Measurements from ENCODE around the gene LAMP2.

Gene LAMP2

GRCh38 chrX:120446498-120446897, 22.6 kb downstream of the LAMP2 start:
- Histone ChIP-seq H3K27me3 (no peaks in the 10 kb centered on the region), H3K4me2 (no peak overlapping the region), H3K36me3 (peaks cover 23 to 92% (median 70%) of the 10 kb centered on the region in 11 experiments), H3K4me1 (no peaks in the 10 kb centered on the region), H3K4me3 (no peak overlapping the region), H4K20me1 (peaks cover 0 to 63% (median 0%) of the 10 kb centered on the region in 11 experiments; a peak in 4 of 22 replicates), H3K27ac (no peak overlapping the region), H3K9ac (no peak overlapping the region), H3K9me3 (replicated peaks in 1 of 11) (no peaks in the 10 kb centered on the region)
- TF ChIP-seq Cebpa-rat (IDR thresholded peaks at IDR 0.05): no peak

DNA sequence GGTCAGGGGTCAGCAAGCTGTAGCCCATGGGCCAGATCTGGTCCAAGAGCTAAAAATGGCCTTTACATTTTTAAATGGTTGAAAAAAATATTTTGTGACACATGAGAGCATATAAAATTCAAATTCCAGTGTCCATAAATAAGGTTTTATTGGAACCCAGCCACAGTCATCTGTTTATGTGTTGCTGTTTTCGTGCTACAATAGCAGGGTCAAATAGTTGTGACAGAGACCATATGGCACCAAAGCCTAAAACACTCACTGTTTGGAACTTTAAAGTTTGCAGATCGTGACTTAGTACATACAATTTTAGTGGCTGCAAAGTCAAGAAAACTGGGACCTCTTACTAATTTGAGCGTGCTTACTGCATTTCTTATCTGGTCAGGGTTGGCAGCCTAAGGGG, 29.2 kb downstream of the LAMP2 start:
- Histone ChIP-seq H3K4me2 (no peak overlapping the region), H3K4me3 (no peak overlapping the region), H3K27ac (no peak overlapping the region), H3K36me3 (peaks cover 19 to 64% (median 50%) of the 10 kb centered on the region in 11 experiments; a peak in 21 of 22 replicates), H3K9me3 (replicated peaks in 1 of 11) (no peaks in the 10 kb centered on the region), H3K4me1 (no peaks in the 10 kb centered on the region), H4K20me1 (peaks cover 0 to 22% (median 0%) of the 10 kb centered on the region in 11 experiments; a peak in 3 of 22 replicates), H3K27me3 (no peaks in the 10 kb centered on the region), H3K9ac (no peak overlapping the region)
- no peak for TF ChIP-seq Cebpa-rat (IDR thresholded peaks at IDR 0.05)

GRCh38 chrX:120429776-120430540, 39.1 kb downstream of the LAMP2 start:
- H3K36me3 ChIP-seq: peaks cover 0 to 17% (median 0%) of the 10 kb centered on the region in 11 experiments; a peak in 3 of 22 replicates
- H3K27ac ChIP-seq: peak overlapping the region in 1 of 11 experiments; percentile 4; a peak in 1 of 22 replicates
- H4K20me1 ChIP-seq: no peaks in the 10 kb centered on the region
- H3K9ac ChIP-seq: no peak overlapping the region
- H3K27me3 ChIP-seq: no peaks in the 10 kb centered on the region
- H3K9me3 ChIP-seq (replicated peaks in 1 of 11): no peaks in the 10 kb centered on the region
- no peak for TF ChIP-seq Cebpa-rat (IDR thresholded peaks at IDR 0.05)
- no peak overlapping the region for H3K4me3 ChIP-seq
- H3K4me2 ChIP-seq: peak overlapping the region in 4 of 11 experiments; percentile 14 to 40 (median 26); a peak in 6 of 22 replicates
- peaks cover 0 to 17% (median 5%) of the 10 kb centered on the region in 10 experiments; a peak in 8 of 20 replicates for H3K4me1 ChIP-seq

- no peaks in the 10 kb centered on the region for H4K20me1 ChIP-seq
- no peak overlapping the region for H3K27ac ChIP-seq
- H3K4me3 ChIP-seq: no peak overlapping the region
- H3K9me3 ChIP-seq (replicated peaks in 1 of 11): no peaks in the 10 kb centered on the region
- H3K4me1 ChIP-seq: peaks cover 0 to 13% (median 4%) of the 10 kb centered on the region in 10 experiments; a peak in 8 of 20 replicates
- H3K27me3 ChIP-seq: no peaks in the 10 kb centered on the region
- no peak overlapping the region for H3K9ac ChIP-seq
- peaks cover 0 to 8% (median 0%) of the 10 kb centered on the region in 11 experiments; a peak in 2 of 22 replicates for H3K36me3 ChIP-seq
- no peak overlapping the region for H3K4me2 ChIP-seq
- TF ChIP-seq Cebpa-rat (IDR thresholded peaks at IDR 0.05): no peak
These were observed 40.8 kb downstream of the LAMP2 start for GRCh38 chrX:120428309-120428708.

GRCh38 chrX:120426599-120426998, 42.5 kb downstream of the LAMP2 start:
- Histone ChIP-seq H3K9ac (no peak overlapping the region), H3K27me3 (no peaks in the 10 kb centered on the region), H3K4me3 (no peak overlapping the region), H3K36me3 (no peaks in the 10 kb centered on the region), H3K27ac (no peak overlapping the region), H4K20me1 (no peaks in the 10 kb centered on the region), H3K4me2 (no peak overlapping the region), H3K4me1 (peaks cover 0 to 13% (median 4%) of the 10 kb centered on the region in 10 experiments; a peak in 8 of 20 replicates), H3K9me3 (replicated peaks in 1 of 11) (no peaks in the 10 kb centered on the region)
- no peak for TF ChIP-seq Cebpa-rat (IDR thresholded peaks at IDR 0.05)

GRCh38 chrX:120419463-120419862, 49.6 kb downstream of the LAMP2 start:
- H3K27ac ChIP-seq: no peak overlapping the region
- peaks cover 0 to 7% (median 4%) of the 10 kb centered on the region in 11 experiments; a peak in 6 of 22 replicates for H3K9me3 ChIP-seq (replicated peaks in 1 of 11)
- peaks cover 0 to 10% (median 8%) of the 10 kb centered on the region in 10 experiments; a peak in 10 of 20 replicates for H3K4me1 ChIP-seq
- peak overlapping the region in 7 of 11 experiments; percentile 9 to 40 (median 25); a peak in 8 of 22 replicates for H3K4me2 ChIP-seq
- no peak overlapping the region for H3K4me3 ChIP-seq
- TF ChIP-seq Cebpa-rat (IDR thresholded peaks at IDR 0.05): no peak
- H3K27me3 ChIP-seq: no peaks in the 10 kb centered on the region
- H4K20me1 ChIP-seq: no peaks in the 10 kb centered on the region
- no peaks in the 10 kb centered on the region for H3K36me3 ChIP-seq
- H3K9ac ChIP-seq: no peak overlapping the region

DNA sequence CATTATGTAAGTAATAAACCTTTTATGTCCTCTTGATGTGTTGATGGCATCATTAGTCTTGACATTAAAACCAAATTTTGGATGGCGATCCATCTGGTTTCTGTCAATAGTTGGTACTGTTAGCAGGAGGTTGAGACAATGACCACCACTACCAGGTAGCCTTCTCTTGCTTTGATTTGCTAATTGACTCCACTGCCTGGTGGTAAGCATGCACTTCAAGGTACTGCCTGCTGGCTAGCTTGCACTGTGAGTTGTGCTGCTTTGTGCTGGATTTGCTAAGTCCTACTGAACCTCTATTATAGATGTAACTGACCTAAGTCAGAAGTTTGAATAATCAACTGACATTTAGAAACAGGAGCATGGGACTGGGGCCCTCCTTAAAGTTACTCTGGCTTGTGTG, 60.9 kb downstream of the LAMP2 start:
- Histone ChIP-seq H3K27ac (no peak overlapping the region), H3K9me3 (replicated peaks in 1 of 11) (peaks cover 38 to 72% (median 48%) of the 10 kb centered on the region in 11 experiments), H3K4me1 (no peaks in the 10 kb centered on the region), H4K20me1 (no peaks in the 10 kb centered on the region), H3K4me2 (no peak overlapping the region), H3K4me3 (no peak overlapping the region), H3K36me3 (no peaks in the 10 kb centered on the region; a peak in 1 of 22 replicates), H3K9ac (no peak overlapping the region), H3K27me3 (no peaks in the 10 kb centered on the region)
- no peak for TF ChIP-seq Cebpa-rat (IDR thresholded peaks at IDR 0.05)

- no peak overlapping the region for H3K4me3 ChIP-seq
- no peaks in the 10 kb centered on the region for H3K27me3 ChIP-seq
- H3K36me3 ChIP-seq: no peaks in the 10 kb centered on the region; a peak in 1 of 22 replicates
- no peak overlapping the region for H3K27ac ChIP-seq
- no peak for TF ChIP-seq Cebpa-rat (IDR thresholded peaks at IDR 0.05)
- H4K20me1 ChIP-seq: no peaks in the 10 kb centered on the region
- H3K9me3 ChIP-seq (replicated peaks in 1 of 11): peaks cover 38 to 61% (median 47%) of the 10 kb centered on the region in 11 experiments
- H3K4me2 ChIP-seq: no peak overlapping the region
- no peaks in the 10 kb centered on the region for H3K4me1 ChIP-seq
- H3K9ac ChIP-seq: no peak overlapping the region
These were observed 62.5 kb downstream of the LAMP2 start for GRCh38 chrX:120406638-120407037.

DNA sequence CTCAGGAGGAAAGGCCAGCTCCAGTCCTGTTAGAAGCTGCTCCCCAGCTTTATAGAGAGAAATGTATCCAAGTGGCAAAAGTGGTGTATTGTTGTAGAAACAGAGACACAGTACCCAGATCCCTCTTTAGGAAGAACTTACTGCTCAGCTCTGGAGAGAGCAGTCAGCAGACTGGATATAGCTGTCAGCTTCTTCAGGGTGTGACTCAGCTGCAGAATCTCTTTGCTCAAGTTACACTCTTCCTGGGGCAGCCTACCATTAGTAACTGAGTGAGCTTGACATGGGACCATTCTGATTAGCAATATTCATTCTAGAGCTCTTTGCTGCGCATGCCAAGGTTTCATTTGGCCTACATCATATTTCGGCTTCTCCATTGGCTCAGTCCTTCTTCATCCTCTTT, 66.7 kb downstream of the LAMP2 start:
- Histone ChIP-seq H3K9ac (no peak overlapping the region), H3K27me3 (no peaks in the 10 kb centered on the region), H3K36me3 (no peaks in the 10 kb centered on the region), H3K9me3 (replicated peaks in 1 of 11) (peaks cover 8 to 25% (median 19%) of the 10 kb centered on the region in 11 experiments; a peak in 17 of 22 replicates), H3K4me2 (no peak overlapping the region), H3K27ac (no peak overlapping the region), H3K4me3 (no peak overlapping the region), H4K20me1 (no peaks in the 10 kb centered on the region), H3K4me1 (no peaks in the 10 kb centered on the region)
- no peak for TF ChIP-seq Cebpa-rat (IDR thresholded peaks at IDR 0.05)

Data from BLaER1 treated with 17β-estradiol and CSF1 and Interleukin-3, amounts not matched to agents 10 nM and 100 nM (cell line).